T1000 (cell line): Measurements from ENCODE around the gene PEX7.
"Not testable (repeated sequence)": the region's sequence is repeated elsewhere in the genome, so short reads cannot be mapped to it uniquely, and the experiment has no call there.

Experiments used
- DNase-seq: peaks from one replicate; lab custom pipeline; 2025; ENCODE audit warnings: mixed read lengths; lab: John Stamatoyannopoulos, UW

Gene PEX7

GRCh38 chr6:136950436-136951126, 128.2 kb downstream of the PEX7 start:
- no peak for DNase-seq

- DNase-seq = no peak
These were observed 130.4 kb downstream of the PEX7 start for GRCh38 chr6:136952714-136953260.

GRCh38 chr6:136955123-136955522, 132.7 kb downstream of the PEX7 start:
- DNase-seq = no peak

GRCh38 chr6:136956590-136957544, 134.5 kb downstream of the PEX7 start:
- no peak for DNase-seq

- no peak for DNase-seq
These were observed 135.8 kb downstream of the PEX7 start for GRCh38 chr6:136958168-136958567.

GRCh38 chr6:136959471-136959891, 137.1 kb downstream of the PEX7 start:
- DNase-seq = no peak

GRCh38 chr6:136959935-136960334, 137.5 kb downstream of the PEX7 start:
- DNase-seq = not testable (repeated sequence)

GRCh38 chr6:136960781-136961180, 138.4 kb downstream of the PEX7 start:
- DNase-seq = no peak

- no peak for DNase-seq
These were observed 139.5 kb downstream of the PEX7 start for GRCh38 chr6:136961848-136962247.

- DNase-seq = no peak
These were observed 140.3 kb downstream of the PEX7 start for GRCh38 chr6:136962661-136963060.

- no peak for DNase-seq
These were observed 140.9 kb downstream of the PEX7 start for GRCh38 chr6:136963259-136963658.
